ENCODE measurements around the gene STX18.

Gene STX18

DNA sequence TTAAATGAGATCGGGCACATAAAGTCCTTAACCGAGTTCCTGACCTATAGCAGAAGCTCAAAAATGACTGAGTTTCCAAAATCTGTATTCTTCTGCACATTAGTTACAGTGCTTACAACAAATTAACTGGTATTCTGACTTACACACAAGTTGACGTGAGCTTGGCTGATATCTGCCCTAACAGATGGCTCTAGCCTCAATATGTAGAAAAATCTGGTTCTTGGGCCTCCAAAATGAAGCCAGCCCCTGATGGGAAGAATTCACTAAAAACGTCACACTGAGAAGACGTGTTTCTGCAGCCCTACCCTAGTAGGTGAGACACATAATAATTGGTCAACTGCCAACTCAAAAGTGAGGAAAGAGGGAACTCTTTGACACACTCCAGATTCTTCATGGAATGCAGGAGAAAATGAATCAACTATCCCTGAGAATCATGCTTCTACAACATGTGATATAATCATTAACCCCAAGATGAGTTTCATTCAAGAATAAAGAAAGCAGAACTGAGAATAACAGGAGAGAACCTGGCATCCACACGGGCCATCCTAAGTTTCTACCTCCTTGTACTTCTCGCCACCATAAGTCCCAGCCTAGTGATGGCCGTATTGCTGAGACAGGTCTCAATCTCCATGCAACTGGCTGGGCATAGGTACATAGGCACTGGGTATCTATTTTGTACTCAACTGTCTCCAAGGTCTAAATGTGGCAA lies 8.2 kb downstream of the STX18 start:
- TF ChIP-seq GATA3 (IDR thresholded peaks at IDR 0.05; ENCODE audit: low read depth, low read length), result no peak
- TF ChIP-seq GATA2 (IDR thresholded peaks at IDR 0.05; ENCODE audit: low read depth, low read length), result no peak

DNA sequence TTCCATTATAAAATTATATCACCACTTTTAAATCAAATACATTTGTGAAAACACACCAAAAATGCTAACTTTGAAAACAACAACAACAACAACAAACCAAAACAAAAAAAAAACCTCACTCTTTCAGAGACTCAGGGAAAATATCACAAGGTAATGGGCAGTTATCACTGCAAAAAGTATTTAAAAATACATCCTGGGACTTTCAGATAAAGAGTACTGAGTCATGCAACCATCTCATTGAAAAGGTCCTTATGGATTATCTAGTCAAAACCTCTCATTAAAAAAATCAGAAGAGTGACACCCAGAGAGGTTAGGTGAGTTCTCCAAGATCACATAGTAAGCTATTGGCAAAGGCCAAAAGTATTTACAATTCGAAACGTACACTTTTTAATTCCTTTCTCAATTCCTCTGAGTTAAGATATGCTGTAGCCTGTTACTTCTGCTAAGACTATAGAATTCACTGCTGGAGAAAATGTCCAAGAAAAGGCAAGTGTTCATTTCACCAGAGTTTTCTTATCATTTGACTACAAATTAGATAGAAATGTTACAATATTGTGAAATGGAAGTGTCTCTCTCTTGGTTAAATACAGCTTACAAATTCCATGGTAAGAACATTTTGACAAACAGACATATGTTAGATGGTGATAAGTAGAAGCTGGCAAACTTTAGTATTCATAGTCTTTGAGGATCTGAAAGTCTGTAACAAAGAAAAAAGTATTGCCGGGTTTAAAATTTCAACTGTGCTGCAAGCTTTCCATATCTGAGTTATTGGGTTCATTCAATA lies 9.3 kb downstream of the STX18 start:
- no peak for TF ChIP-seq GATA3 (IDR thresholded peaks at IDR 0.05; ENCODE audit: low read depth, low read length)
- TF ChIP-seq GATA2 (IDR thresholded peaks at IDR 0.05; ENCODE audit: low read depth, low read length), result no peak

DNA sequence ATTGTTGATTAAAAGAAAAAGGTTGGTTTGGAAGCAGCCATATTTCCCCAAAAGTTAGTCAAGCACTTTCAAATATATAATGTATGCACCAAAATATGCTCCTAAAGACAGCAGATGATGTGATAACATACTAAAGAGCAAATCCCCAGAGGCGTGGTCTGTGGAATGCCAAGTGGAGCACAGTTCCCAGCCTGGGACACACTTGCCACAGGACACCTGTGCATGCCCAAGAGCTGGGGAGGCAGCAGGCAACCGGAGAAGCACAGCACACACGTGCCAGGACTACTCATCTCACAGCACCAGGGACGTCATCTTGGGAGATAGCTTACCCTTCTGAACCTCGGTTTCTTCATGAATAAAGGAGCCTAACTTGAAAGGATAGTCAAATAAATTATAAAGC lies 12.5 kb downstream of the STX18 start:
- TF ChIP-seq GATA2 (IDR thresholded peaks at IDR 0.05; ENCODE audit: low read depth, low read length) (no peak), GATA3 (IDR thresholded peaks at IDR 0.05; ENCODE audit: low read depth, low read length) (no peak)

DNA sequence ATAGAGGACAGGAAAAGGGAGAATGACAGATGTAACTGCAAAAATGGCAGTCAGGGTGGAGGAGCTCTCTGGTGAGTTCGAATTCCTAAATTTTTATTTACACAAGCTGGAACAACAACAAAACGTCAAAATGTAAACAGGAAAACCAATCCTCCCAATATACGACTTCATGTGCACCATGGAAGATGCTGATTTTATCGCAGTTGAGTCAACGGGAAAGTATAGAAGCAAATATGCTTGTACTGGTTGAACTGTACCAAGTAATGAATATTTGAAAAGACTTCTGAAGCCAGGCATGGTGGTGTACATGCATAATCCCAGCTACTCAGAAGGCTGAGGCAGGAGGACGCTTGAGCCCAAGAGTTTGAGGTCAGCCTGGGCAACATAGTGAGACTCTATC lies 15.4 kb downstream of the STX18 start:
- TF ChIP-seq GATA3 (IDR thresholded peaks at IDR 0.05; ENCODE audit: low read depth, low read length) (no peak), GATA2 (IDR thresholded peaks at IDR 0.05; ENCODE audit: low read depth, low read length) (no peak)

DNA sequence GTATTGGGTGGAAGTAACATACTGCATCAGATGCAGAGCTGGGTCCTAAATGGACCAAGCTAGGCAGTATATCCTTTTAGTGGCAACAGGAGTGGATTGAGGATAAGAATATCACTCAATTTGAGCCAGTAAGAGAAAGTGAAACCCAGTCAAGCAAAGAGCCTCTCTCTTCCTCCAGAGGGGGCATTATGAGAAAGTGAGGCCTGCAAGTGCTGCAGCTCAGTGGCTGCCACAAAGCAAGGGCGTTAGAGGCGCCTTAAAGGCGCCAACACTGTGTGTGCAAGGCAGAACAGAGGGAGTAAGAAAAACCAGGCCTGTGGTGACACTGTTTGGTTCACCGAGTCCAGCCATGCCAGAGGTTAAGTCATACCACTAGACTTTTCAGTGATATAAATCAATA lies 17.5 kb downstream of the STX18 start:
- TF ChIP-seq GATA3 (IDR thresholded peaks at IDR 0.05; ENCODE audit: low read depth, low read length), result no peak
- TF ChIP-seq GATA2 (IDR thresholded peaks at IDR 0.05; ENCODE audit: low read depth, low read length), result no peak

DNA sequence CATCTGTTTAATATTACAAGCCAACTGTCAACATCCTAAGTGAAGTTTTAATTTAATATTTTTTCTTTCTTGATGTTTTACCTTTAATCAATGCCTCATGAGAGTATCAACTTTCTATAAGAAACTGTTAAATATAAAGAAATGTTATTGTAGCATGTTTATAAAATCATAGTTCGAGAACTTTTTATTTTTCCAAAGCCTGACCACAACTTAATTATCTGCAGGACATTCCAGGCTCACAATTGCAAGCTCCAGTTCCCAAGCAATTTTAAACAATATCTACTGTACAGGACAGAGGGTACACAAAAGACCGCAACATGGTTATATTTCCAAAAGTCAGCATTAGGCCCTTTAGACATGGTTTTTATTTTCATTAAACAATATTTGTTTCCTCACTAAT lies 20.1 kb downstream of the STX18 start:
- TF ChIP-seq GATA2 (IDR thresholded peaks at IDR 0.05; ENCODE audit: low read depth, low read length) (no peak), GATA3 (IDR thresholded peaks at IDR 0.05; ENCODE audit: low read depth, low read length) (no peak)

DNA sequence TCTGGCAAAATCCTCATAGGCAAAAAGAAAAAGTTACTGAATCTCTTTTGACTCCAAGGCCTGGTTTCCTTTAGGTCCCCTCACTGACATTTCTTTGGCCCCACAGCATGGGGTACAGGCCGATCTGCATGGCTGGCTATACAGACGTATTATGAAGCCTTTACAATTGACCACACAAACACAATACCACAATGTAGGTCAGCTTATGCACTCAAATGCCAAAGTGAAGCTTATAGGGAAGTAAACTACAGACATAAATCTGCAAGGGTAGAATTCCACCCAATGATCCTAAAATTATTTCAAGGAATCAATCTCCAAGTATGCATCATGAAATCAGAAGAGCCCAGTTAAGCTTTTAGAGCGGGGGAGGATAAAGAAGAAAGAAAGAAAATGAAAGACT lies 20.7 kb downstream of the STX18 start:
- TF ChIP-seq GATA3 (IDR thresholded peaks at IDR 0.05; ENCODE audit: low read depth, low read length), result no peak
- no peak for TF ChIP-seq GATA2 (IDR thresholded peaks at IDR 0.05; ENCODE audit: low read depth, low read length)

DNA sequence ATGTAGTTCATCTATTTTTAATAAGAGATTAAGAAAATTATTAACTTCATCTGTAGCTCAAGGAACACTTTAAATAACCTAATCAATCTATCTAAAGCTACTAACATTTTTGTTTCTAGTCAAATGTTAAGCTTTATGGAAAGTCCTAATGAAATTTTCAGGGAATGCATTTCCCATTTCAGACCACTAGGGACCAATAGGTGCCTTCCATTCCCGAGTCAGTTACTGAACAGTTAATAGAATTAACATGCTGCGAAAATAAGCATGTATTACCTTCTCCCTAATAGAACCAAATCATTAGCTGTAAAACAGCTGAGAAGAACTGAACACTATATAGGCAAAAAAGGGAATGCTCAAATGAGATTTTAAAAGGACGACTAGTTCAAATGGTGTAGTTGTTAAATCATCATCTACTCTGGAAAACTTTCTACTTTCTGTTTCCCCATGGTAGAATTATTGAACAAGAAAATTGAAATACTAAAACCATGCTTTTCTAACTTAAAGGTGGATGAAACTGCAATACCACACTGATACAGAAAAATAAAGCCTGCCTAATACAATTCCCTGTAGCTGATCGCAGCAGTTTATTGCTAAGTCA lies 22.5 kb downstream of the STX18 start:
- TF ChIP-seq GATA2 (IDR thresholded peaks at IDR 0.05; ENCODE audit: low read depth, low read length) (no peak), GATA3 (IDR thresholded peaks at IDR 0.05; ENCODE audit: low read depth, low read length) (no peak)

DNA sequence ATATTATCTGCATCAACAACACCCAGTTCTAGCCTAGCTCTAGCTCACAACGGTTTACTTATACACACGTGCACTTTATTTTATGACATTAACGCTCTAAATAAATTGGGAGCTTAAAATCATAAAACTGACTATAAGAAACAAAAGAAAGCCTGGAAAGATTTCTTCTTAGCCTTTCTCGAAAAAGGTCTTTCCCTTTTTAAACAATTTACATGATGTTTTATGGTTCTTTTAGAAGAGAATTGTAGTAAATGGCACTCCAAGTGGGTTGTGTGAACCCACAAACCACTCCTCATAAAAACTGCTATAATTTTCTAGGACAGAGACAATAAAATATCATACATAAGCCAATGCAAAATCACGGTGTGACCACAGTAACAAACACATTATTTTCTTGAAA lies 23.1 kb downstream of the STX18 start:
- TF ChIP-seq GATA3 (IDR thresholded peaks at IDR 0.05; ENCODE audit: low read depth, low read length), result no peak
- no peak for TF ChIP-seq GATA2 (IDR thresholded peaks at IDR 0.05; ENCODE audit: low read depth, low read length)

DNA sequence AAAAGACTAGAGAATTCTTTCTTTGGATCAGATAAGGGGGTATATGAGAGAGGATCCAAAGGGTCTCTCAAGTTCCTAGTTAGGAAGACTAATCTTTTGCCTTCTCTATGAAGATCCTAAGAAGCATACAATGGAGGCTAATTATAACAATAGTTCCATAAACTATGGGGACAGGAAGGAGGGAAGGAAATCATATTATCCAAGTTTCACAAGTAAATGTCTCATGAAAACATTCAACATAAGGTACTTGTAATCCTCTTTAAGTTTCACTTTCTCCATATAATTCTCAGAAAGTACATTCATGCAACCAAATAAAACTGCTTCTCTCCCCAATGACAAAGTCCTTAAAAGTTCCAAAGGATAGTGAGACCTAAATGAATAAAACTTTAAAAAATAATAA lies 27.1 kb downstream of the STX18 start:
- TF ChIP-seq GATA2 (IDR thresholded peaks at IDR 0.05; ENCODE audit: low read depth, low read length) (no peak), GATA3 (IDR thresholded peaks at IDR 0.05; ENCODE audit: low read depth, low read length) (no peak)

DNA sequence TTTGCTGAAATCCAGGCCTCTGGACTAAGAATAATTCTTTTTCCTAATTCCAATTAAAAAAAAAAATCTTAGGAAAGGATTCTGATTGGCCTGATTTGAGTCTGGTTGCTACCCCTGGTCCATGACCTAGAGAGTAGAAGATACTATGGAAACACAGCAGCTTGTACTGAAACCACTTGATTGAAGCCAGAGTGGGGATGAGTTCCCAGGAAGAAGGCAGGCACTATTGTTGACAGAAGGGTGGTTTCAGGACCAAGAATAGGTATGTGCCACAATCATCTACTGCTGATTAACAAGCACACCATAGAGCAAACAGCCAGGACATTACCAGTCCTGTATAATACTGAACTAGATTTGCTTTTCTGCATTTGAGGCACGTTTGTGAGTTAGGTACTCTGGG lies 29.6 kb downstream of the STX18 start:
- no peak for TF ChIP-seq GATA3 (IDR thresholded peaks at IDR 0.05; ENCODE audit: low read depth, low read length)
- TF ChIP-seq GATA2 (IDR thresholded peaks at IDR 0.05; ENCODE audit: low read depth, low read length), result no peak

DNA sequence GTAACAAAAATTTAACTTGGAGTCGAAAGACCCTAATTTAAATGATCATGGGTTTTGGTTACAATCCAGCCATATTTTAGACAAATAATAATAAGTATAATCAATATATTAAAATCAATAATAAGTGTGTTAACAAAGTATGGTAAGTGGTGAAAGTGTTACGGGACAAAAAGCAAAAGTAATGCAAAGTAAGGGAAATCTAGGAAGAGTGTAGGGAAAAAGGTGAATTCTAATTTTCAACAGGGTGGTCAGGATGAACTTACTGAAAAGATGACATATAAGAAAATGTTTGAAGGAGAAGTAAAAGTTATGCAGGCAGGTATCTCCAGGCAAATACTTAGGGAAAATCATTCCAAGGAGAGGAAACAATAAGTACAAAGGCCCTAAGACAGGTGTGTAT lies 32.3 kb downstream of the STX18 start:
- TF ChIP-seq GATA3 (IDR thresholded peaks at IDR 0.05; ENCODE audit: low read depth, low read length), result no peak
- TF ChIP-seq GATA2 (IDR thresholded peaks at IDR 0.05; ENCODE audit: low read depth, low read length), result no peak

DNA sequence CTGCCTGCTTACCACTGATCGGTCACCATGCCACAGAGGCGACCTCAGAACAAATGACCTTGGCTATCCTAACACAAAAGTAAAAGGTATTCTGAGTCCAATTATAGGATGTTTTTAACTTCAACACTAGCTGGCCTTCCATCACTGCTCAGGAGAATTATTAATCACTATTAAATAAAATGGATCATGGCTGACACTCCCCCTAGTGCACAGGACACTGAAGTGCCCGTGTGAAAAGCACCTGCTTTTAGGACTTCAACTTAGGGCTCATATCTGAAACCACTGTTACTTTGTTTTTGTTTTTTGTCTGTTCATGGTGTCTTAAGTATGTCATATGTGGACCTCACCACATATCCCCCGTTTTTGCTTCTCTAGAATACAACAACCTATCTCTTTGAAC lies 33.9 kb downstream of the STX18 start:
- TF ChIP-seq GATA3 (IDR thresholded peaks at IDR 0.05; ENCODE audit: low read depth, low read length), result no peak
- TF ChIP-seq GATA2 (IDR thresholded peaks at IDR 0.05; ENCODE audit: low read depth, low read length), result no peak

DNA sequence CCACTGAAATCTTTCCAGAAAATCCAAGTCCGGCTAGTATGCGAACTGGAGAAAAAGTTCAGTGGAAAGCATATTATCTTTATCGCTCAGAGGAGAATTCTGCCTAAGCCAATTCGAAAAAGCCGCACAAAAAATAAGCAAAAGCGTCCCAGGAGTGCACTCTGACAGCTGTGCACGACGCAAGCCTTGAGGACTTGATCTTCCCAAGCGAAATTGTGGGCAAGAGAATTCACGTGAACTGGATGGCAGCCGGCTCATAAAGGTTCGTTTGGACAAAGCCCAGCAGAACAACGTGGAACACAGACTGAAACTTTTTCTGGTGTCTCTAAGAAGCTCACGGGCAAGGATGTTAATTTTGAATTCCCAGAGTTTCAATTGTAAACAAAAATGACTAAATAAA lies 34.4 kb downstream of the STX18 start:
- TF ChIP-seq GATA2 (IDR thresholded peaks at IDR 0.05; ENCODE audit: low read depth, low read length) (no peak), GATA3 (IDR thresholded peaks at IDR 0.05; ENCODE audit: low read depth, low read length) (no peak)

DNA sequence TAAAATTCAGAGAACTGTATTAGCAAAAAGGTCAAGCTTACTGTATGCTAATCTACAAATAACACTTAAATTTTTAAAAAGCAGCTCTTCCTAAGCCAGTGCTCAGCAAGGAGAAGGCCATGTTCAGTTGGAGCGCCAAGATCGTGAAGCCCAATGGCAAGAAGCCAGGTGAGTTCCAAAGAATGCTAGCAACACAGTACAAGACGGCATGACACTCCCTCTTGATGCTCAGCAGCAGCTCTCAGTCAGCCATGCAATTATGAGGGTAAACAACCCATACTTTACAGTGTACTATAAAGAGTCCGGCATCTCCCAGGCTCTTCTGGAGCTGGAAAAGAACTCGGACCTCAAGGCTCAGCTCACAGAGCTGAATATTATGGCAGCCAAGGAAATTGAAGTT lies 34.9 kb downstream of the STX18 start:
- no peak for TF ChIP-seq GATA2 (IDR thresholded peaks at IDR 0.05; ENCODE audit: low read depth, low read length)
- no peak for TF ChIP-seq GATA3 (IDR thresholded peaks at IDR 0.05; ENCODE audit: low read depth, low read length)

Data from SH-SY5Y (cell line).